Smooth muscle cell (in vitro differentiated cells): Measurements from ENCODE around the gene SYT1. TPM values are rescaled to one million over a fixed set of nuclear protein-coding genes. Genes with fewer than 3 reads are reported as not detected.

ENCODE experiments used
- DNase-seq: peaks from one replicate; lab custom pipeline; 2025; ENCODE audit not compliant: unreplicated experiment; lab: John Stamatoyannopoulos, UW
- H2AFZ ChIP-seq: fragments of 200-600 bp; sonication (generic); 2 replicates; pipeline ENCODE4 v1.6.0; 2016; ENCODE audit warnings: antibody characterized with exemption, low read depth, mild to moderate bottlenecking
- H3F3A ChIP-seq: fragments of 200-600 bp; sonication (generic); 2 replicates; pipeline ENCODE4 v1.6.0; 2017; ENCODE audit warnings: antibody characterized with exemption, low read depth
- H3K27ac ChIP-seq: fragments of 200-600 bp; sonication (generic); 2 replicates; pipeline ENCODE4 v1.5.1; 2016; ENCODE audit warnings: low read depth, mild to moderate bottlenecking
- H3K27me3 ChIP-seq: fragments of 200-600 bp; sonication (generic); 2 replicates; pipeline ENCODE4 v1.6.1; 2016; ENCODE audit warnings: low read depth, mild to moderate bottlenecking
- H3K36me3 ChIP-seq: fragments of 200-600 bp; sonication (generic); 2 replicates; pipeline ENCODE4 v1.5.1; 2016; ENCODE audit warnings: low read depth
- H3K4me1 ChIP-seq: fragments of 200-600 bp; sonication (generic); 2 replicates; pipeline ENCODE4 v1.5.1; 2016; ENCODE audit warnings: low read depth
- H3K4me2 ChIP-seq: fragments of 200-600 bp; sonication (generic); 2 replicates; pipeline ENCODE4 v1.6.0; 2016; ENCODE audit warnings: mild to moderate bottlenecking
- H3K4me3 ChIP-seq: fragments of 200-600 bp; sonication (generic); 2 replicates; pipeline ENCODE4 v1.5.1; 2016; ENCODE audit warnings: mild to moderate bottlenecking
- H3K79me2 ChIP-seq: fragments of 200-600 bp; sonication (generic); 2 replicates; pipeline ENCODE4 v1.6.0; 2016; ENCODE audit warnings: low read depth, mild to moderate bottlenecking
- H3K9ac ChIP-seq: fragments of 200-600 bp; sonication (generic); 2 replicates; pipeline ENCODE4 v1.6.0; 2016; ENCODE audit warnings: low read depth
- H3K9me3 ChIP-seq: fragments of 200-600 bp; sonication (generic); replicated peaks from 2 replicates; pipeline ENCODE4 v1.5.1; 2016; ENCODE audit warnings: low read depth
- H4K20me1 ChIP-seq: fragments of 200-600 bp; sonication (generic); 2 replicates; pipeline ENCODE4 v1.6.0; 2016; ENCODE audit warnings: low read depth
- whole genome bisulfite sequencing: methylation state at CpG from one replicate; pipeline ENCODE4 v1.1.7; 2016; ENCODE audit warnings: low lambda C conversion rate; 5-methylcytosine and 5-hydroxymethylcytosine counted together
- polyA plus RNA-seq: library from polyadenylated mRNA; unstranded; fragments of >200 nt; fragmentation: Nextera tagmentation; extraction: Ambion mirVana; gene quantifications from 2 replicates; pipeline ENCODE4 v1.2.1, GENCODE V29; 2016
- total RNA-seq: library from RNA; depleted of rRNA; stranded (reverse); fragments of >200 nt; gene quantifications from 2 replicates; pipeline ENCODE4 v1.2.3, GENCODE V29; 2014
- TF ChIP-seq, protein P1 (sequence below): fragments of 200-600 bp; sonication (generic); IDR thresholded peaks from 2 replicates; pipeline ENCODE4 v1.5.1; 2017; ENCODE audit warnings: borderline replicate concordance, mild to moderate bottlenecking, antibody characterized with exemption; ENCODE audit not compliant: insufficient read depth, poor library complexity, severe bottlenecking

The SYT1 gene
- total and polyA plus RNA-seq, 2 experiments from 2014 or later, result 5.2 to 10.2 TPM

DNA sequence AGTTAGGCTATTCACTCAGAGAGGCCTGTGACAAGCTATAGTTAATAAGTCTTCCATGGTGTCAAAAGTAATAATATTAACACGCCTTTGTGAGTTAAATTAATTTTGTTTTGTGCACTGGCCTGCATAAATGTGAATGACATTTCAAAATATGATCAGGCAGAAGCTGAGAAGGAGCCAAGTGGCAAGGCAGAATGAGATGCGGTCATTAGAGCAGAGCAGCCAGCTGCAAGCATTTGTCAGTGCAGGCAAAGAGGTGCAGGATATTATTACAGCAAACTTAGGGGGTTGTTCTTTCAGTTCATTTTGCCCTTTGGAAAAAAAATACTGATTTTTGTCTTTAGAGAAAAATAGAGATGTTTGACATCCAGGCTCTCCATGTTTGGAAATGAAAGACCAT is 461.6 kb downstream of the SYT1 start:
- H3F3A ChIP-seq, result no peaks in the 10 kb centered on the region
- no peak overlapping the region for H3K4me3 ChIP-seq
- no peaks in the 10 kb centered on the region for H3K79me2 ChIP-seq
- H2AFZ ChIP-seq, result no peak overlapping the region
- H3K36me3 ChIP-seq, result no peaks in the 10 kb centered on the region
- no peaks in the 10 kb centered on the region for H4K20me1 ChIP-seq
- peaks cover 5% of the 10 kb centered on the region for H3K4me1 ChIP-seq
- TF ChIP-seq, protein P1, sequence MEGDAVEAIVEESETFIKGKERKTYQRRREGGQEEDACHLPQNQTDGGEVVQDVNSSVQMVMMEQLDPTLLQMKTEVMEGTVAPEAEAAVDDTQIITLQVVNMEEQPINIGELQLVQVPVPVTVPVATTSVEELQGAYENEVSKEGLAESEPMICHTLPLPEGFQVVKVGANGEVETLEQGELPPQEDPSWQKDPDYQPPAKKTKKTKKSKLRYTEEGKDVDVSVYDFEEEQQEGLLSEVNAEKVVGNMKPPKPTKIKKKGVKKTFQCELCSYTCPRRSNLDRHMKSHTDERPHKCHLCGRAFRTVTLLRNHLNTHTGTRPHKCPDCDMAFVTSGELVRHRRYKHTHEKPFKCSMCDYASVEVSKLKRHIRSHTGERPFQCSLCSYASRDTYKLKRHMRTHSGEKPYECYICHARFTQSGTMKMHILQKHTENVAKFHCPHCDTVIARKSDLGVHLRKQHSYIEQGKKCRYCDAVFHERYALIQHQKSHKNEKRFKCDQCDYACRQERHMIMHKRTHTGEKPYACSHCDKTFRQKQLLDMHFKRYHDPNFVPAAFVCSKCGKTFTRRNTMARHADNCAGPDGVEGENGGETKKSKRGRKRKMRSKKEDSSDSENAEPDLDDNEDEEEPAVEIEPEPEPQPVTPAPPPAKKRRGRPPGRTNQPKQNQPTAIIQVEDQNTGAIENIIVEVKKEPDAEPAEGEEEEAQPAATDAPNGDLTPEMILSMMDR, result no peak
- H3K27me3 ChIP-seq, result no peaks in the 10 kb centered on the region
- H3K9ac ChIP-seq, result no peak overlapping the region
- H3K9me3 ChIP-seq, result no peaks in the 10 kb centered on the region
- no peak for DNase-seq
- H3K4me2 ChIP-seq, result no peak overlapping the region
- no peak overlapping the region for H3K27ac ChIP-seq
- 92% methylated on average over 2 of the region's 2 CpGs for whole genome bisulfite sequencing

DNA sequence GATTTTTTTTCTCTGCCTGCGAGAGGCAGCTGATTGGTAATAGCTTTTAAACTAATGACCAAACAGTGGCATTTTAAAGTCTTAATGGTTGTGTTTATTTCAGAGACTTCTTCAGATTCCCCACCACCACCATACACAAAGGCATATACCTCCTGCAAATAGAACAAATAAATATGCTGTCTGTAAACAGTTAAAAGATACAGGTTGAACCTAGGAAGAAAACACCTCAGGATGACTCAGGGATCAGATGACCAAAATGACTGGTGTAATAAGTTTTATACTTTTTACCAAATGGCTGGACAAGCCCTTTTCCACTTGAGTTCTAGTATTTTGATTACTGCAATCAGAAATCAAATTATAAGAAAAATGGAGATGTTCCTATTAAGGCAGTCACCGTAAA is 462.1 kb downstream of the SYT1 start:
- Histone ChIP-seq H3K27me3 (no peaks in the 10 kb centered on the region), H3K4me2 (no peak overlapping the region), H3K27ac (no peak overlapping the region), H3K4me3 (no peak overlapping the region), H4K20me1 (no peaks in the 10 kb centered on the region), H3K79me2 (no peaks in the 10 kb centered on the region), H3F3A (no peaks in the 10 kb centered on the region), H2AFZ (no peak overlapping the region), H3K36me3 (no peaks in the 10 kb centered on the region), H3K9me3 (no peaks in the 10 kb centered on the region), H3K9ac (no peak overlapping the region), H3K4me1 (peaks cover 5% of the 10 kb centered on the region)
- TF ChIP-seq, protein P1, result no peak
- 93% methylated on average over 2 of the region's 2 CpGs for WGBS
- no peak for DNase-seq

DNA sequence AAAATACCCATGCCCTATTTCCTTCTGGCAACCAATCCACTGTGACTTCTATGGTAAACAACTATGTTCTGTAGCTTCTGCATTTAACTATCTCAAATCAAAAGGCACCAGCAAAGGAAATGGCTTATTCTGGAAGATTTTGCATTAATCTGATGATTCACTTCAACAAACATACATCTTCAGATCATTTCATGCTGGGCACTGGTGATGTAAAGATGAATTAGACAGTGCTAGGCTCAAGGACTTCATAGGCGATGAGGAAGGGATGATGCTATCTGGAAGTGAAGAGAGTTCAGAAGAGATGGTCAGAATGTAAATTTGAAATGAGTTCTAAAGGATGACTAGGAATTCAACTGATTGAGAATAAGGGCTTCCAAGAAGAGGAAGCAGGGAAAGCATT is 462.9 kb downstream of the SYT1 start:
- Histone ChIP-seq H3K27ac (no peak overlapping the region), H3K4me3 (no peak overlapping the region), H3K79me2 (no peaks in the 10 kb centered on the region), H2AFZ (no peak overlapping the region), H3K4me1 (peaks cover 3% of the 10 kb centered on the region), H3K27me3 (no peaks in the 10 kb centered on the region), H4K20me1 (no peaks in the 10 kb centered on the region), H3K9me3 (no peaks in the 10 kb centered on the region), H3K9ac (no peak overlapping the region), H3K4me2 (no peak overlapping the region), H3K36me3 (no peaks in the 10 kb centered on the region), H3F3A (no peaks in the 10 kb centered on the region)
- DNase-seq, result no peak
- TF ChIP-seq, protein P1, result no peak
- WGBS, result 90% methylated on average over 1 of the region's 1 CpG

DNA sequence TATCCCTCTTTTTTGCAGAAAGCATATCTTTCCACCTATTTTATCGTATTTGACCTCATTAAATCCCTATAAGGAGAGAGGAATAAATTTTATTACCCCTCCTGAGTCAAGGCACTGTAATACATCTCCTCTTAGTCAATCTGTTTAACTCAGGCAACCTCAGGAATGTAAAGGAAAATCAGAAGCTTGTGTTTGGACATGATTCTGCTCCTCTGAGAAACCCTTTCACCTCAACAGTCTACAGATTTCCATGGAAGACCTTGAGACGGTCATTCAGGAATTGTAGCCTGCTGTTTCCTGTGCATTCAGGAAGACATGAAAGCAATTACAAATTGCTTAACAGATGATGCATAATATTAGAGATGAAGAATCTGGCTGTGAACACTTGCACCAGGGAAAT is 465.4 kb downstream of the SYT1 start:
- H3K4me1 ChIP-seq, result no peaks in the 10 kb centered on the region
- H3F3A ChIP-seq, result no peaks in the 10 kb centered on the region
- no peaks in the 10 kb centered on the region for H3K36me3 ChIP-seq
- 88% methylated on average over 2 of the region's 2 CpGs for WGBS
- H3K9ac ChIP-seq, result no peak overlapping the region
- TF ChIP-seq, protein P1, result no peak
- H3K79me2 ChIP-seq, result no peaks in the 10 kb centered on the region
- H3K27ac ChIP-seq, result no peak overlapping the region
- no peak overlapping the region for H2AFZ ChIP-seq
- no peak overlapping the region for H3K4me3 ChIP-seq
- H3K4me2 ChIP-seq, result no peak overlapping the region
- DNase-seq, result no peak
- H4K20me1 ChIP-seq, result no peaks in the 10 kb centered on the region
- H3K9me3 ChIP-seq, result no peaks in the 10 kb centered on the region
- H3K27me3 ChIP-seq, result no peaks in the 10 kb centered on the region
